Kidney (tissue), 22 donors: ENCODE data around the gene BRINP1. TPM values are rescaled to one million over a fixed set of nuclear protein-coding genes. Genes with fewer than 3 reads are reported as not detected.

Source experiments
- DNase-seq, 5 donors: peaks; one replicate each; pipeline ENCODE4 v3.0.0-alpha.2; 2013 to 2020
- FAIRE-seq: peaks from 2 replicates; lab custom pipeline; 2012; peaks lifted over from hg19 to GRCh38; lab: Jason Lieb, UNC
- H3K27ac ChIP-seq, 2 donors: one replicate each; pipeline ENCODE4 v1.7.0; 2013; ENCODE audit warnings: low read depth in 2 of 2, low read length in 2 of 2, inconsistent platforms in 1 of 2
- H3K27me3 ChIP-seq: one replicate; pipeline ENCODE4 v1.7.1; 2013; ENCODE audit warnings: low read length, inconsistent platforms; ENCODE audit not compliant: control insufficient read depth, insufficient read depth
- H3K36me3 ChIP-seq, 3 donors: one replicate each; pipeline versions ENCODE4 v1.7.0 to v1.7.1; 2013; ENCODE audit warnings: low read length in 3 of 3, control low read depth in 1 of 3, inconsistent platforms in 1 of 3; ENCODE audit not compliant: insufficient read depth in 3 of 3, control insufficient read depth in 2 of 3
- H3K4me1 ChIP-seq, 3 donors: one replicate each; pipeline versions ENCODE4 v1.7.0 to v1.7.1; 2013; ENCODE audit warnings: low read length in 3 of 3, inconsistent platforms in 1 of 3, low read depth in 1 of 3; ENCODE audit not compliant: control insufficient read depth in 2 of 3, insufficient read depth in 2 of 3
- H3K4me3 ChIP-seq, 3 donors: one replicate each; pipeline versions ENCODE4 v1.7.0 to v1.8.1; 2013; ENCODE audit warnings: low read length in 3 of 3, control low read depth in 1 of 3, inconsistent platforms in 1 of 3
- H3K9ac ChIP-seq, 3 donors: one replicate each; pipeline versions ENCODE4 v1.7.0 to v1.7.1; 2013; ENCODE audit warnings: low read length in 3 of 3, control low read depth in 1 of 3, inconsistent platforms in 1 of 3
- H3K9me3 ChIP-seq, 3 donors: one replicate each; pipeline versions ENCODE4 v1.7.0 to v1.7.1; 2013; ENCODE audit warnings: low read length in 3 of 3, control low read depth in 1 of 3, inconsistent platforms in 1 of 3; ENCODE audit not compliant: control insufficient read depth in 2 of 3, insufficient read depth in 1 of 3
- CTCF ChIP-seq: IDR thresholded peaks from 3 replicates; pipeline ENCODE4 v1.5.1; 2012; ENCODE audit warnings: mild to moderate bottlenecking, moderate library complexity, borderline replicate concordance; ENCODE audit not compliant: insufficient read depth; ENCODE audit errors: extremely low read depth
- intact Hi-C: fragments of 100-400 bp; cut with DNase I; formaldehyde crosslinking; loops from one replicate; pipeline ENCODE4 v1.11.1; 2022
- long read RNA-seq, 10 donors: library from polyadenylated mRNA in 1 of 10; unstranded in 1 of 10; transcript quantifications; one replicate each; pipeline ENCODE4 v2.0.0 and lab custom pipeline, GENCODE V29; 2021 to 2026
- polyA plus RNA-seq: library from polyadenylated mRNA; stranded (reverse); fragments of 350-450 nt; fragmentation: Illumina TruSeq; extraction: RNeasy Lipid Tissue Mini Kit (QIAGEN cat#74804); gene quantifications from one replicate; pipeline ENCODE4 v1.2.3, GENCODE V29; 2014; ENCODE audit warnings: low read depth, low replicate concordance; ENCODE audit not compliant: insufficient read depth
- total RNA-seq: library from RNA; stranded (reverse); fragmentation: NEBNext Ultra II Directional; extraction: Animal tissue kit (Norgen Biotek cat#: 25700); gene quantifications from one replicate; pipeline ENCODE4 v1.2.1, GENCODE V29; 2021
- donor health status: control.
- donor health status: control.
- donor health status: control.
- donor health status: control.
- donor health status: control.
- donor health status: DM: yes; HTN: yes; CAD: no.
- donor health status: Normal renal cell carcinoma (clear cell type).

Gene BRINP1
- 1.4 TPM for total RNA-seq
- polyA plus RNA-seq: 0.84 TPM
- long read RNA-seq, donor 1: 0 reads
- long read RNA-seq, donor 2, partial matches to known transcripts: 0 of 1 reads
- long read RNA-seq, donor 2, other reads (novel, unspliced or antisense): 0 of 1 reads
- long read RNA-seq, donor 3: 0 reads
- long read RNA-seq, donor 4: 0 reads
- long read RNA-seq, donor 5: 0 reads
- long read RNA-seq, donor 6: 0 reads
- long read RNA-seq, donor 7, partial matches to known transcripts: 0 of 1 reads
- long read RNA-seq, donor 7, other reads (novel, unspliced or antisense): 0 of 1 reads
- long read RNA-seq, donor 8: 0 reads
- long read RNA-seq, donor 9: 0 reads
- long read RNA-seq, donor 10: 0 reads

GRCh38 chr9:119368681-119369581 lies at the start of gene BRINP1:
Gene BRINP1 (minus strand): TSS chr9:119369435. CDS start chr9:119313355, 56,080 bp downstream.
- Histone ChIP-seq H3K4me1 (no peaks in the 10 kb centered on the region), H3K36me3 (no peaks in the 10 kb centered on the region), H3K9me3 (no peaks in the 10 kb centered on the region), H3K27me3 (peaks cover 5% of the 10 kb centered on the region), H3K9ac (peak within 1 kb of the TSS in 1 of 3 donors; percentile 51), H3K27ac (no peak within 1 kb of the TSS), H3K4me3 (peak within 1 kb of the TSS; percentile 32 to 77 (median 53))
- FAIRE-seq: no peak
- peak; percentile 70 to 90 (median 89) for DNase-seq
- no peak for TF ChIP-seq CTCF
- intact Hi-C loops: no loop called here

- TF ChIP-seq CTCF: no peak
- no peak overlapping the region for H3K9ac ChIP-seq
- intact Hi-C loops: no loop called here
Measured at GRCh38 chr9:119418721-119419120, 49.5 kb upstream of the BRINP1 start.

GRCh38 chr9:119416793-119417192 lies 47.6 kb upstream of the BRINP1 start:
- FAIRE-seq: no peak
- intact Hi-C loops: no loop called here

More at GRCh38 chr9:119418721-119419120, 49.5 kb upstream of the BRINP1 start:
- H3K36me3 ChIP-seq: no peaks in the 10 kb centered on the region
- DNase-seq: no peak
- no peak for FAIRE-seq
- no peaks in the 10 kb centered on the region for H3K4me1 ChIP-seq
- no peak overlapping the region for H3K4me3 ChIP-seq
- H3K27me3 ChIP-seq: no peaks in the 10 kb centered on the region
- H3K9me3 ChIP-seq: no peaks in the 10 kb centered on the region
- H3K27ac ChIP-seq: no peak overlapping the region

More at GRCh38 chr9:119416793-119417192, 47.6 kb upstream of the BRINP1 start:
- H3K4me1 ChIP-seq: no peaks in the 10 kb centered on the region
- DNase-seq: no peak
- no peak overlapping the region for H3K4me3 ChIP-seq
- H3K27me3 ChIP-seq: no peaks in the 10 kb centered on the region
- no peak for TF ChIP-seq CTCF
- H3K27ac ChIP-seq: no peak overlapping the region
- no peaks in the 10 kb centered on the region for H3K36me3 ChIP-seq
- H3K9me3 ChIP-seq: no peaks in the 10 kb centered on the region
- H3K9ac ChIP-seq: no peak overlapping the region
